Nephron (organoid): ENCODE data around the gene TMEM147.

Source experiments
- H3K27ac Mint-ChIP-seq, 3 experiments: 2 replicates each; pipeline ENCODE4 v1.8.0; 2020; ENCODE audit warnings: mixed read lengths in 3 of 3, mild to moderate bottlenecking in 2 of 3, moderate library complexity in 1 of 3
- H3K27me3 Mint-ChIP-seq: 2 replicates; pipeline ENCODE4 v1.8.0; 2021; ENCODE audit warnings: low read depth, mild to moderate bottlenecking, moderate library complexity, mixed read lengths
- H3K36me3 Mint-ChIP-seq: 2 replicates; pipeline ENCODE4 v1.8.0; 2020; ENCODE audit warnings: low read depth, mixed read lengths
- H3K4me1 Mint-ChIP-seq: 2 replicates; pipeline ENCODE4 v1.8.0; 2020; ENCODE audit warnings: mixed read lengths
- H3K4me3 Mint-ChIP-seq, 3 experiments: 2 replicates each; pipeline ENCODE4 v1.8.0; 2020; ENCODE audit warnings: mild to moderate bottlenecking in 3 of 3, mixed read lengths in 3 of 3, moderate library complexity in 2 of 3
- H3K9me3 Mint-ChIP-seq: 2 replicates; pipeline ENCODE4 v1.8.0; 2020; ENCODE audit warnings: mixed read lengths
- TF ChIP-seq, protein P1 (sequence below), 3 experiments: fragments of 200-600 bp; sonication (generic); IDR thresholded peaks; one replicate each; pipeline ENCODE4 v1.5.0; 2021; ENCODE audit warnings: antibody characterized with exemption in 3 of 3; ENCODE audit not compliant: unreplicated experiment in 3 of 3

Gene TMEM147

DNA sequence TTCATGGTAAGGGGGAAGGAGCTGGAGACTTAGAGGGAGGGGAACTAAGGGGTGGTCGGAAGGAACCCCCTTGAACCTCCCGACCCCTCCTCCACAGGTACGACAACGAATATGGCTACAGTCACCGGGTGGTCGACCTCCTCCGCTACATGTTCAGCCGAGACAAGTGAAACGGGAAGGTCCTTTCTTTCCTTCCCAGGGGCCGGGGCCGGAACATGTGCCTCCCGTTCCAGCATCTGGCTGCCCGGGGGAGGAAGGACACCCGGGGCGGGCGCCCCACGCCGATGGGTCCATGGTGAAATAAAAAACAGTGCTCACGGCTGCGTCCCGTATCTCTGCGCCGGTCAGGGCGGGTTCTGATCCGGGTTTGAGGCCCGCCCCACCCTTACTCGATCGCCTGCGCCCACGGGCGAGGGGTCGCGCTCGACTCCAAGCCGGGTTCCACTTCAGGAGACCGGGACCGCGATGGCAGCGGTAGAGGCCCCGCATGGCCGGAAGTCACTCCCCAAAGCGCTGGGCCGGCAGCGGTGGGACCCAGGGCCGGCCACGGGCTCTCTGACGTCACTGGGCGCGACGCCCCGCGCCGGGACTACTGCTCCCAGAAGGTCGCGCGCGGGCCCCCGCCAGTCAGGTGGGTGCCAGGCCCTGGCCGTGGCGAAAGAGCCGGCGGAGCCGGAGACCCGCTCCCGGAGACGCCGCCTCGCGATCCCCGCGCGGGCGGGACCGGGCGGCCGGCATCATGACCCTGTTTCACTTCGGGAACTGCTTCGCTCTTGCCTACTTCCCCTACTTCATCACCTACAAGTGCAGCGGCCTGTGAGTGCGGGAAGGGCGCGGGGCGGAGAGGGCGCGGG, at the start of gene TMEM147:
Gene TMEM147, plus strand, starts transcription at position 626 of the 854 bp plus-strand sequence. Its CDS starts 114 bp downstream, at position 740.
- Mint-ChIP-seq H3K27me3 (peaks cover 4% of the 10 kb centered on the region), H3K9me3 (no peaks in the 10 kb centered on the region), H3K4me3 (peak within 1 kb of the TSS; percentile 92 to 97 (median 96)), H3K36me3 (peaks cover 7% of the 10 kb centered on the region), H3K4me1 (peaks cover 19% of the 10 kb centered on the region), H3K27ac (peak within 1 kb of the TSS in 2 of 3 experiments; percentile 74 to 85)
- TF ChIP-seq, protein P1, sequence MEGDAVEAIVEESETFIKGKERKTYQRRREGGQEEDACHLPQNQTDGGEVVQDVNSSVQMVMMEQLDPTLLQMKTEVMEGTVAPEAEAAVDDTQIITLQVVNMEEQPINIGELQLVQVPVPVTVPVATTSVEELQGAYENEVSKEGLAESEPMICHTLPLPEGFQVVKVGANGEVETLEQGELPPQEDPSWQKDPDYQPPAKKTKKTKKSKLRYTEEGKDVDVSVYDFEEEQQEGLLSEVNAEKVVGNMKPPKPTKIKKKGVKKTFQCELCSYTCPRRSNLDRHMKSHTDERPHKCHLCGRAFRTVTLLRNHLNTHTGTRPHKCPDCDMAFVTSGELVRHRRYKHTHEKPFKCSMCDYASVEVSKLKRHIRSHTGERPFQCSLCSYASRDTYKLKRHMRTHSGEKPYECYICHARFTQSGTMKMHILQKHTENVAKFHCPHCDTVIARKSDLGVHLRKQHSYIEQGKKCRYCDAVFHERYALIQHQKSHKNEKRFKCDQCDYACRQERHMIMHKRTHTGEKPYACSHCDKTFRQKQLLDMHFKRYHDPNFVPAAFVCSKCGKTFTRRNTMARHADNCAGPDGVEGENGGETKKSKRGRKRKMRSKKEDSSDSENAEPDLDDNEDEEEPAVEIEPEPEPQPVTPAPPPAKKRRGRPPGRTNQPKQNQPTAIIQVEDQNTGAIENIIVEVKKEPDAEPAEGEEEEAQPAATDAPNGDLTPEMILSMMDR (IDR thresholded peaks at IDR 0.05; ENCODE audit: unreplicated experiment in 3 of 3), result no peak

DNA sequence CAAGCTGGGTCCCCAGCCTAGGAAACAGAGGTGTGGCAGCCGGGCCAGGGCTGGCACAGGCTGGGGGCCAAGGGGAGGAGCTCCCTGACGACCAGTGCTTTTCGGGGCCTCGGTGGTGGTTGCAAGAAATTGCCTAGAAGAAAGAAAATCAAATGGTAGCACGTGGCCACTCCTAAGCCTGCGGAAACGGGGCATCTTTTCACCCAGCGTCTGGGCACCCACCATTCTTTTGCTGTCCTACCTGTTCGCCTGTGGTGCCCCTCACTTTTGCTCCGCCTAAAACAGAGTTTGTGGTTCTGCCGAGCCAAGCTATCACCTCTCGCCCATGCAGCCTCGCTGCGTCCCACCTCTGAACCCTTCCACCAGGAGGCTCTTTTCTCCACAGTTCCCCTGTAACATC, 48.0 kb upstream of the TMEM147 start:
- no peaks in the 10 kb centered on the region for H3K9me3 Mint-ChIP-seq
- H3K27ac Mint-ChIP-seq, result no peak overlapping the region
- H3K4me1 Mint-ChIP-seq, result no peaks in the 10 kb centered on the region
- TF ChIP-seq, protein P1 (IDR thresholded peaks at IDR 0.05; ENCODE audit: unreplicated experiment in 3 of 3), result no peak
- no peaks in the 10 kb centered on the region for H3K36me3 Mint-ChIP-seq
- H3K4me3 Mint-ChIP-seq, result no peak overlapping the region
- H3K27me3 Mint-ChIP-seq, result peaks cover 27% of the 10 kb centered on the region

GRCh38 chr19:35498220-35498619, 47.2 kb upstream of the TMEM147 start:
- H3K27me3 Mint-ChIP-seq, result peaks cover 19% of the 10 kb centered on the region
- H3K9me3 Mint-ChIP-seq, result no peaks in the 10 kb centered on the region
- TF ChIP-seq, protein P1 (IDR thresholded peaks at IDR 0.05; ENCODE audit: unreplicated experiment in 3 of 3), result no peak
- no peaks in the 10 kb centered on the region for H3K4me1 Mint-ChIP-seq
- H3K27ac Mint-ChIP-seq, result no peak overlapping the region
- no peaks in the 10 kb centered on the region for H3K36me3 Mint-ChIP-seq
- H3K4me3 Mint-ChIP-seq, result no peak overlapping the region

GRCh38 chr19:35498984-35499527, 46.4 kb upstream of the TMEM147 start:
- H3K4me3 Mint-ChIP-seq, result no peak overlapping the region
- H3K27me3 Mint-ChIP-seq, result peaks cover 11% of the 10 kb centered on the region
- H3K36me3 Mint-ChIP-seq, result no peaks in the 10 kb centered on the region
- H3K4me1 Mint-ChIP-seq, result no peaks in the 10 kb centered on the region
- no peaks in the 10 kb centered on the region for H3K9me3 Mint-ChIP-seq
- H3K27ac Mint-ChIP-seq, result no peak overlapping the region
- TF ChIP-seq, protein P1 (IDR thresholded peaks at IDR 0.05; ENCODE audit: unreplicated experiment in 3 of 3), result no peak

DNA sequence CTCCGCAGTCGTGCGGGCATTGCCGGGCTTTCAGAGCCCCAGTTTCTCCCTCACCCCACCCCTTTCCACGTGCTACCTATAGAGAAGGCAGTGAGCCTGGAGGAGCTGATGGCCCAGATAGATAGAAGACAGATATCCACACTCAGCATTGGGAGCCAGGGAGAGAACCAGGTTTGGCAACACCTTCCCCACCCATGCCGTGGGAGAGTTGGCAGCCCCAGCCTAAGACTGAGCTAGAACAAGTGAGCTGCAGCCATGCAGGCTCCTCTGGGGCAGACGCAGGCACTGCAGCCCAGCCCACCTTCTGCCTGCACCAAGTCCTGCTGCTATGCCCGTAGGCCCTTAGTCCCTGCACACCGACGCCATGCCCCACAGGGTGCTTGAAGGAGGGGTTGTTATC, 44.8 kb upstream of the TMEM147 start:
- no peaks in the 10 kb centered on the region for H3K9me3 Mint-ChIP-seq
- H3K27me3 Mint-ChIP-seq, result peaks cover 7% of the 10 kb centered on the region
- no peaks in the 10 kb centered on the region for H3K4me1 Mint-ChIP-seq
- TF ChIP-seq, protein P1 (IDR thresholded peaks at IDR 0.05; ENCODE audit: unreplicated experiment in 3 of 3), result no peak
- H3K36me3 Mint-ChIP-seq, result no peaks in the 10 kb centered on the region
- no peak overlapping the region for H3K4me3 Mint-ChIP-seq
- H3K27ac Mint-ChIP-seq, result no peak overlapping the region
